GM12878 (cell line): ENCODE data around the gene ASIC4.

ENCODE experiments used
- BCL3 ChIP-seq: IDR thresholded peaks from 2 replicates; pipeline ENCODE4 v1.6.1; 2011; ENCODE audit warnings: borderline replicate concordance, low read depth, mild to moderate bottlenecking, moderate library complexity, low read length; ENCODE audit not compliant: insufficient read depth, poor library complexity, severe bottlenecking
- BMI1 ChIP-seq: fragments of 450-650 bp; IDR thresholded peaks from 2 replicates; pipeline ENCODE4 v1.6.1; 2016; ENCODE audit warnings: mild to moderate bottlenecking, moderate library complexity, borderline replicate concordance
- CREB1 ChIP-seq: IDR thresholded peaks from 2 replicates; pipeline ENCODE4 v1.6.1; 2012; ENCODE audit warnings: low read depth, mild to moderate bottlenecking, inconsistent platforms
- EZH2 ChIP-seq: IDR thresholded peaks from 2 replicates; pipeline ENCODE4 v1.6.1; 2012; ENCODE audit warnings: low read depth, mild to moderate bottlenecking, control low read depth, inconsistent platforms, low read length, borderline replicate concordance; ENCODE audit not compliant: control insufficient read depth
- GABPA ChIP-seq: IDR thresholded peaks from 2 replicates; pipeline ENCODE4 v1.6.1; 2014; ENCODE audit warnings: antibody characterized with exemption, low read depth, mild to moderate bottlenecking, inconsistent platforms
- JUND ChIP-seq: IDR thresholded peaks from 2 replicates; pipeline ENCODE4 v1.6.1; 2012; ENCODE audit warnings: low read depth, mild to moderate bottlenecking, low read length, improper control_type of control experiment, moderate library complexity
- KLF5 ChIP-seq: fragments of 450-650 bp; IDR thresholded peaks from 2 replicates; pipeline ENCODE4 v1.6.1; 2014; ENCODE audit warnings: mild to moderate bottlenecking; ENCODE audit not compliant: partially characterized antibody
- MYC ChIP-seq: IDR thresholded peaks from 2 replicates; pipeline ENCODE4 v1.6.1; 2011; ENCODE audit warnings: mild to moderate bottlenecking, low read length, moderate library complexity, inconsistent platforms; ENCODE audit not compliant: insufficient read depth, insufficient replicate concordance, insufficient read length, severe bottlenecking
- NFYB ChIP-seq: IDR thresholded peaks from 2 replicates; pipeline ENCODE4 v1.6.1; 2011; ENCODE audit warnings: low read depth, mild to moderate bottlenecking, low read length, improper control_type of control experiment, moderate library complexity; ENCODE audit not compliant: insufficient read depth
- NRF1 ChIP-seq: conservative IDR thresholded peaks from 2 replicates; pipeline ENCODE4 v1.6.1; 2011; ENCODE audit warnings: mild to moderate bottlenecking, low read depth, low read length, improper control_type of control experiment
- REST ChIP-seq: IDR thresholded peaks from 2 replicates; pipeline ENCODE4 v1.6.1; 2012; ENCODE audit warnings: mild to moderate bottlenecking, low read depth, low read length
- WRNIP1 ChIP-seq: IDR thresholded peaks from 2 replicates; pipeline ENCODE4 v1.6.1; 2011; ENCODE audit warnings: low read depth, low read length, improper control_type of control experiment, borderline replicate concordance
- TF ChIP-seq, protein P1 (sequence below), 3 experiments: IDR thresholded peaks in 2 of 3; conservative IDR thresholded peaks in 1 of 3; 2 replicates each; pipeline ENCODE4 v1.5.1; 2011; ENCODE audit warnings: low read depth in 3 of 3, low read length in 3 of 3, mild to moderate bottlenecking in 3 of 3, control low read depth in 2 of 3, moderate library complexity in 2 of 3, inconsistent platforms in 1 of 3, mixed read lengths in 1 of 3; ENCODE audit not compliant: control insufficient read depth in 2 of 3, insufficient read depth in 1 of 3; ENCODE audit errors: extremely low read depth in 1 of 3

- TF ChIP-seq EZH2: no peak
- no peak for TF ChIP-seq MYC
- TF ChIP-seq REST: no peak
- TF ChIP-seq, protein P1, sequence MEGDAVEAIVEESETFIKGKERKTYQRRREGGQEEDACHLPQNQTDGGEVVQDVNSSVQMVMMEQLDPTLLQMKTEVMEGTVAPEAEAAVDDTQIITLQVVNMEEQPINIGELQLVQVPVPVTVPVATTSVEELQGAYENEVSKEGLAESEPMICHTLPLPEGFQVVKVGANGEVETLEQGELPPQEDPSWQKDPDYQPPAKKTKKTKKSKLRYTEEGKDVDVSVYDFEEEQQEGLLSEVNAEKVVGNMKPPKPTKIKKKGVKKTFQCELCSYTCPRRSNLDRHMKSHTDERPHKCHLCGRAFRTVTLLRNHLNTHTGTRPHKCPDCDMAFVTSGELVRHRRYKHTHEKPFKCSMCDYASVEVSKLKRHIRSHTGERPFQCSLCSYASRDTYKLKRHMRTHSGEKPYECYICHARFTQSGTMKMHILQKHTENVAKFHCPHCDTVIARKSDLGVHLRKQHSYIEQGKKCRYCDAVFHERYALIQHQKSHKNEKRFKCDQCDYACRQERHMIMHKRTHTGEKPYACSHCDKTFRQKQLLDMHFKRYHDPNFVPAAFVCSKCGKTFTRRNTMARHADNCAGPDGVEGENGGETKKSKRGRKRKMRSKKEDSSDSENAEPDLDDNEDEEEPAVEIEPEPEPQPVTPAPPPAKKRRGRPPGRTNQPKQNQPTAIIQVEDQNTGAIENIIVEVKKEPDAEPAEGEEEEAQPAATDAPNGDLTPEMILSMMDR (IDR thresholded peaks at IDR 0.05 in 2 of 3, conservative IDR thresholded peaks at IDR 0.05 in 1 of 3; ENCODE audit: control insufficient read depth in 2 of 3, extremely low read depth in 1 of 3, insufficient read depth in 1 of 3, low read depth in 3 of 3, low read length in 3 of 3): no peak
- no peak for TF ChIP-seq NRF1
- no peak for TF ChIP-seq BMI1
- no peak for TF ChIP-seq JUND
- no peak for TF ChIP-seq BCL3
- TF ChIP-seq GABPA: no peak
- no peak for TF ChIP-seq CREB1
- no peak for TF ChIP-seq KLF5
- no peak for TF ChIP-seq WRNIP1
- no peak for TF ChIP-seq NFYB
Observed at GRCh38 chr2:219537657-219538488, 23.6 kb downstream of the ASIC4 start.
